Stimulated activated CD4-positive, alpha-beta T cell treated with anti-CD3 and anti-CD28 coated beads, Interleukin-4, amount 100 ng/mL, for 48 hours (primary cell): ENCODE data around the gene TMEM151B.

Experiments used
- DNase-seq, 2 donors: peaks; one replicate each; pipeline ENCODE4 v3.0.0-alpha.2; 2020; ENCODE audit warnings: low read depth in 2 of 2

TMEM151B gene

GRCh38 chr6:44250718-44251123 lies 19.5 kb upstream of the TMEM151B start:
- no peak for DNase-seq

GRCh38 chr6:44251576-44252524 lies 18.4 kb upstream of the TMEM151B start:
- no peak for DNase-seq

GRCh38 chr6:44253307-44254101 lies 16.7 kb upstream of the TMEM151B start:
- DNase-seq: peak; percentile 53 to 59

- peak in 1 of 2 donors; percentile 23 for DNase-seq
Measured at GRCh38 chr6:44254191-44255104, 15.8 kb upstream of the TMEM151B start.

GRCh38 chr6:44255105-44255808 lies 15.0 kb upstream of the TMEM151B start:
- DNase-seq: peak; percentile 28 to 39

GRCh38 chr6:44255871-44256774 lies 14.1 kb upstream of the TMEM151B start:
- no peak for DNase-seq

GRCh38 chr6:44256775-44257024 lies 13.6 kb upstream of the TMEM151B start:
- peak in 1 of 2 donors; percentile 28 for DNase-seq

GRCh38 chr6:44257025-44257752 lies 13.1 kb upstream of the TMEM151B start, which contains the start of gene SLC35B2:
Gene SLC35B2, minus strand, starts transcription at chr6:44257528. Its CDS starts 118 bp downstream, at chr6:44257410.
- peak; percentile 49 to 52 for DNase-seq

- no peak for DNase-seq
Measured at GRCh38 chr6:44257753-44258324, 12.4 kb upstream of the TMEM151B start.

- no peak for DNase-seq
Measured at GRCh38 chr6:44258325-44258863, 11.9 kb upstream of the TMEM151B start.

GRCh38 chr6:44258921-44259320 lies 11.3 kb upstream of the TMEM151B start:
- no peak for DNase-seq

- DNase-seq: no peak
Measured at GRCh38 chr6:44260011-44260410, 10.2 kb upstream of the TMEM151B start.

- DNase-seq: no peak
Measured at GRCh38 chr6:44260451-44261297, 9.6 kb upstream of the TMEM151B start.

- no peak for DNase-seq
Measured at GRCh38 chr6:44261581-44261980, 8.7 kb upstream of the TMEM151B start.

- no peak for DNase-seq
Measured at GRCh38 chr6:44262467-44263353, 7.5 kb upstream of the TMEM151B start.

- no peak for DNase-seq
Measured at GRCh38 chr6:44263354-44264100, 6.7 kb upstream of the TMEM151B start.
